Effector CD4-positive, alpha-beta T cell (primary cell): Measurements from ENCODE around the gene NADK.
"Not testable (repeated sequence)": the region's sequence is repeated elsewhere in the genome, so short reads cannot be mapped to it uniquely, and the experiment has no call there.

Experiments
- DNase-seq: peaks from one replicate; pipeline ENCODE4 v3.0.0-alpha.2; 2020

The NADK gene

GRCh38 chr1:1761504-1762376 is 16.5 kb downstream of the NADK start:
- DNase-seq = no peak

GRCh38 chr1:1760715-1761114 is 17.6 kb downstream of the NADK start:
- DNase-seq = no peak

- DNase-seq = no peak
Measured at GRCh38 chr1:1760345-1760650, 18.0 kb downstream of the NADK start.

- no peak for DNase-seq
Measured at GRCh38 chr1:1759456-1760344, 18.6 kb downstream of the NADK start.

- no peak for DNase-seq
Measured at GRCh38 chr1:1758692-1759455, 19.4 kb downstream of the NADK start.

GRCh38 chr1:1758059-1758621 is 20.1 kb downstream of the NADK start:
- DNase-seq = no peak

- no peak for DNase-seq
Measured at GRCh38 chr1:1757422-1758058, 20.7 kb downstream of the NADK start.

- DNase-seq = no peak
Measured at GRCh38 chr1:1756661-1757421, 21.4 kb downstream of the NADK start.

- DNase-seq = no peak
Measured at GRCh38 chr1:1755852-1756251, 22.4 kb downstream of the NADK start.

- DNase-seq = no peak
Measured at GRCh38 chr1:1755426-1755825, 22.8 kb downstream of the NADK start.

GRCh38 chr1:1754051-1754815 is 24.0 kb downstream of the NADK start:
- DNase-seq = no peak

- DNase-seq = no peak
Measured at GRCh38 chr1:1753607-1754005, 24.7 kb downstream of the NADK start.

- DNase-seq = no peak
Measured at GRCh38 chr1:1752636-1753606, 25.3 kb downstream of the NADK start.

GRCh38 chr1:1752190-1752589 is 26.1 kb downstream of the NADK start:
- no peak for DNase-seq

- not testable (repeated sequence) for DNase-seq
Measured at GRCh38 chr1:1749941-1750340, 28.3 kb downstream of the NADK start.

- no peak for DNase-seq
Measured at GRCh38 chr1:1748686-1749321, 29.5 kb downstream of the NADK start.

- not testable (repeated sequence) for DNase-seq
Measured at GRCh38 chr1:1746566-1746909, 31.7 kb downstream of the NADK start.

GRCh38 chr1:1745651-1746565 is 32.4 kb downstream of the NADK start:
- peak; percentile 80 for DNase-seq
